SK-N-SH treated with all-trans-retinoic acid at 6 μM for 48 hours (cell line): ENCODE measurements around the gene MYO1B.

Experiments used
- CSDC2 ChIP-seq: fragments of 250-450 bp; sonication (Bioruptor Pico); IDR thresholded peaks from 2 replicates; pipeline ENCODE4 v1.5.0; 2020; ENCODE audit warnings: mild to moderate bottlenecking, moderate library complexity
- ZFP30 ChIP-seq: fragments of 450-650 bp; formaldehyde crosslinking; IDR thresholded peaks from 2 replicates; pipeline ENCODE4 v1.5.0; 2022; ENCODE audit warnings: mild to moderate bottlenecking, moderate library complexity
- TF ChIP-seq, protein P1 (sequence below): fragments of 250-450 bp; sonication (Bioruptor Pico); IDR thresholded peaks from 2 replicates; pipeline ENCODE4 v1.8.0; 2020; ENCODE audit warnings: mild to moderate bottlenecking, moderate library complexity, borderline replicate concordance

DNA sequence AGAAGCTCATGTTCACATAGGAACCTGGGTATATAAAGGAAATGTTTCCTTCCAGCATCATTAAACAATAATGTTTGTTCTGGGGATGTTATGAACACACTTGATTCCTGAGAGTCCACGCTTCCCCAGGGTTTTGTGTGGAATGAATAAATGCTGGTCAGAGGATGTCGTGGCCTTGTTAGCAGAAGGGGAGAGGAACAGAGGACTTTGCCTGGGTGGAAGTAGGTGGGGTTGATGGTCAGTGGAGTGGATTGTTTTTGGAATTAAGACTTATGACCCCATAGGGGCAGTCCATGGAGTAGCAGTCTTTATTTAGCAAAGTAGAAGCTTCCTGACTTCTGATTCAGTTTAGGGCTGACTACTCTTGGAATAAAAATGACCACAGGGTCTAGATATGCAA, 139.6 kb downstream of the MYO1B start:
- TF ChIP-seq CSDC2 (no peak), ZFP30 (CRISPR knock-in tag) (no peak)
- TF ChIP-seq, protein P1, sequence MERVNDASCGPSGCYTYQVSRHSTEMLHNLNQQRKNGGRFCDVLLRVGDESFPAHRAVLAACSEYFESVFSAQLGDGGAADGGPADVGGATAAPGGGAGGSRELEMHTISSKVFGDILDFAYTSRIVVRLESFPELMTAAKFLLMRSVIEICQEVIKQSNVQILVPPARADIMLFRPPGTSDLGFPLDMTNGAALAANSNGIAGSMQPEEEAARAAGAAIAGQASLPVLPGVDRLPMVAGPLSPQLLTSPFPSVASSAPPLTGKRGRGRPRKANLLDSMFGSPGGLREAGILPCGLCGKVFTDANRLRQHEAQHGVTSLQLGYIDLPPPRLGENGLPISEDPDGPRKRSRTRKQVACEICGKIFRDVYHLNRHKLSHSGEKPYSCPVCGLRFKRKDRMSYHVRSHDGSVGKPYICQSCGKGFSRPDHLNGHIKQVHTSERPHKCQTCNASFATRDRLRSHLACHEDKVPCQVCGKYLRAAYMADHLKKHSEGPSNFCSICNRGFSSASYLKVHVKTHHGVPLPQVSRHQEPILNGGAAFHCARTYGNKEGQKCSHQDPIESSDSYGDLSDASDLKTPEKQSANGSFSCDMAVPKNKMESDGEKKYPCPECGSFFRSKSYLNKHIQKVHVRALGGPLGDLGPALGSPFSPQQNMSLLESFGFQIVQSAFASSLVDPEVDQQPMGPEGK = no peak
